ENCODE results near the gene KLHDC10. TPM values are rescaled to one million over a fixed set of nuclear protein-coding genes. Genes with fewer than 3 reads are reported as not detected.

KLHDC10 gene
- total RNA-seq, 2 donors from 2014 or later, result 16.7 to 19.1 TPM

- no peaks in the 10 kb centered on the region for H3K27me3 ChIP-seq
Observed at GRCh38 chr7:130134106-130134636, 63.8 kb downstream of the KLHDC10 start.

GRCh38 chr7:130134726-130135125 lies 64.4 kb downstream of the KLHDC10 start:
- TF ChIP-seq CTCF (IDR thresholded peaks at IDR 0.05), result no peak
- no peaks in the 10 kb centered on the region for H3K9me3 ChIP-seq
- no peak overlapping the region for H3K27ac ChIP-seq
- peaks cover 42% of the 10 kb centered on the region for H3K36me3 ChIP-seq
- H3K4me1 ChIP-seq, result no peaks in the 10 kb centered on the region
- no peak overlapping the region for H3K4me3 ChIP-seq
- H3K27me3 ChIP-seq, result no peaks in the 10 kb centered on the region
- DNase-seq (ENCODE audit: low spot score), result no peak

More at GRCh38 chr7:130134106-130134636, 63.8 kb downstream of the KLHDC10 start:
- DNase-seq (ENCODE audit: low spot score), result no peak
- Histone ChIP-seq H3K36me3 (peaks cover 48% of the 10 kb centered on the region), H3K4me1 (no peaks in the 10 kb centered on the region), H3K27ac (no peak overlapping the region), H3K9me3 (no peaks in the 10 kb centered on the region), H3K4me3 (no peak overlapping the region)
- no peak for TF ChIP-seq CTCF (IDR thresholded peaks at IDR 0.05)

GRCh38 chr7:130135208-130136205 lies 65.2 kb downstream of the KLHDC10 start:
- no peaks in the 10 kb centered on the region for H3K4me1 ChIP-seq
- no peaks in the 10 kb centered on the region for H3K9me3 ChIP-seq
- H3K27me3 ChIP-seq, result no peaks in the 10 kb centered on the region
- peaks cover 35% of the 10 kb centered on the region for H3K36me3 ChIP-seq
- DNase-seq (ENCODE audit: low spot score), result no peak
- no peak overlapping the region for H3K4me3 ChIP-seq
- TF ChIP-seq CTCF (IDR thresholded peaks at IDR 0.05), result no peak
- no peak overlapping the region for H3K27ac ChIP-seq

- Histone ChIP-seq H3K4me3 (no peak overlapping the region), H3K27ac (no peak overlapping the region), H3K36me3 (peaks cover 26% of the 10 kb centered on the region), H3K27me3 (no peaks in the 10 kb centered on the region), H3K4me1 (peaks cover 0 to 12% of the 10 kb centered on the region in 2 donors), H3K9me3 (no peaks in the 10 kb centered on the region)
- no peak for TF ChIP-seq CTCF (IDR thresholded peaks at IDR 0.05)
- no peak for DNase-seq (ENCODE audit: low spot score)
Observed at GRCh38 chr7:130136579-130137167, 66.3 kb downstream of the KLHDC10 start.

GRCh38 chr7:130137207-130137606 lies 66.9 kb downstream of the KLHDC10 start:
- no peak overlapping the region for H3K27ac ChIP-seq
- H3K36me3 ChIP-seq, result peaks cover 26% of the 10 kb centered on the region
- H3K4me3 ChIP-seq, result no peak overlapping the region
- DNase-seq (ENCODE audit: low spot score), result no peak
- no peak for TF ChIP-seq CTCF (IDR thresholded peaks at IDR 0.05)
- H3K9me3 ChIP-seq, result no peaks in the 10 kb centered on the region
- no peaks in the 10 kb centered on the region for H3K27me3 ChIP-seq
- peaks cover 0 to 17% of the 10 kb centered on the region in 2 donors for H3K4me1 ChIP-seq

All from right atrium auricular region (tissue), 2 donors.